Neural crest cell (in vitro differentiated cells): ENCODE results near the gene PRPF38A. TPM values are rescaled to one million over a fixed set of nuclear protein-coding genes. Genes with fewer than 3 reads are reported as not detected.

Experiments
- DNase-seq: peaks from one replicate; pipeline ENCODE4 v3.0.0; 2021; ENCODE audit warnings: low read depth, mixed read lengths, low spot score
- H3K27ac Mint-ChIP-seq: one replicate; pipeline ENCODE4 v1.8.0; 2021; ENCODE audit warnings: mild to moderate bottlenecking, mixed read lengths; ENCODE audit not compliant: unreplicated experiment
- H3K27me3 Mint-ChIP-seq: 2 replicates; pipeline ENCODE4 v1.8.0; 2021; ENCODE audit warnings: low read depth, mild to moderate bottlenecking, mixed read lengths
- H3K36me3 Mint-ChIP-seq: 2 replicates; pipeline ENCODE4 v1.8.0; 2021; ENCODE audit warnings: low read depth, mild to moderate bottlenecking, mixed read lengths
- H3K4me1 Mint-ChIP-seq: 2 replicates; pipeline ENCODE4 v1.8.0; 2021; ENCODE audit warnings: mixed read lengths
- H3K4me3 Mint-ChIP-seq: one replicate; pipeline ENCODE4 v1.8.0; 2021; ENCODE audit warnings: mild to moderate bottlenecking, mixed read lengths
- H3K9me3 Mint-ChIP-seq: 2 replicates; pipeline ENCODE4 v1.8.0; 2021; ENCODE audit warnings: mixed read lengths
- CTCF ChIP-seq: fragments of 200-600 bp; sonication (generic); conservative IDR thresholded peaks from 2 replicates; pipeline ENCODE4 v1.5.0; 2021; ENCODE audit warnings: antibody characterized with exemption, mild to moderate bottlenecking
- total RNA-seq: library from RNA; stranded (reverse); gene quantifications from 2 replicates; pipeline ENCODE4 v1.2.1, GENCODE V29; 2021

Gene PRPF38A
- total RNA-seq, 1 donor from 2014 or later = 83.6 TPM

GRCh38 chr1:52386458-52386857, 17.9 kb upstream of the PRPF38A start:
- Mint-ChIP-seq H3K9me3 (no peaks in the 10 kb centered on the region), H3K36me3 (peaks cover 11% of the 10 kb centered on the region), H3K4me1 (no peaks in the 10 kb centered on the region), H3K27ac (no peak overlapping the region), H3K4me3 (no peak overlapping the region), H3K27me3 (no peaks in the 10 kb centered on the region)
- DNase-seq = no peak
- TF ChIP-seq CTCF = no peak

GRCh38 chr1:52393174-52393573, 11.2 kb upstream of the PRPF38A start:
- DNase-seq = no peak
- no peak overlapping the region for H3K4me3 Mint-ChIP-seq

GRCh38 chr1:52399629-52400028, 4.8 kb upstream of the PRPF38A start:
- H3K4me3 Mint-ChIP-seq = peak overlapping the region; percentile 18
- peaks cover 19% of the 10 kb centered on the region for H3K36me3 Mint-ChIP-seq
- H3K4me1 Mint-ChIP-seq = peaks cover 24% of the 10 kb centered on the region
- H3K9me3 Mint-ChIP-seq = no peaks in the 10 kb centered on the region
- no peaks in the 10 kb centered on the region for H3K27me3 Mint-ChIP-seq
- no peak for DNase-seq
- H3K27ac Mint-ChIP-seq = no peak overlapping the region
- no peak for TF ChIP-seq CTCF

More at GRCh38 chr1:52393174-52393573, 11.2 kb upstream of the PRPF38A start:
- H3K36me3 Mint-ChIP-seq = peaks cover 17% of the 10 kb centered on the region
- no peaks in the 10 kb centered on the region for H3K9me3 Mint-ChIP-seq
- TF ChIP-seq CTCF = no peak
- no peaks in the 10 kb centered on the region for H3K4me1 Mint-ChIP-seq
- no peaks in the 10 kb centered on the region for H3K27me3 Mint-ChIP-seq
- H3K27ac Mint-ChIP-seq = no peak overlapping the region

- H3K4me1 Mint-ChIP-seq = peaks cover 28% of the 10 kb centered on the region
- no peak overlapping the region for H3K27ac Mint-ChIP-seq
- H3K27me3 Mint-ChIP-seq = no peaks in the 10 kb centered on the region
- no peaks in the 10 kb centered on the region for H3K9me3 Mint-ChIP-seq
- H3K4me3 Mint-ChIP-seq = peak overlapping the region; percentile 18
- no peak for DNase-seq
- TF ChIP-seq CTCF = no peak
- peaks cover 16% of the 10 kb centered on the region for H3K36me3 Mint-ChIP-seq
Measured at GRCh38 chr1:52400131-52400530, 4.3 kb upstream of the PRPF38A start.

GRCh38 chr1:52402860-52403240, 1.6 kb upstream of the PRPF38A start:
- DNase-seq = no peak
- H3K9me3 Mint-ChIP-seq = no peaks in the 10 kb centered on the region
- TF ChIP-seq CTCF = no peak
- peaks cover 39% of the 10 kb centered on the region for H3K4me1 Mint-ChIP-seq
- peaks cover 13% of the 10 kb centered on the region for H3K36me3 Mint-ChIP-seq
- H3K27me3 Mint-ChIP-seq = no peaks in the 10 kb centered on the region
- peak overlapping the region; percentile 100 for H3K4me3 Mint-ChIP-seq
- H3K27ac Mint-ChIP-seq = no peak overlapping the region
